Glutamatergic neuron (in vitro differentiated cells): ENCODE results near the gene ADGRD1. TPM values are rescaled to one million over a fixed set of nuclear protein-coding genes. Genes with fewer than 3 reads are reported as not detected.

Experiments
- DNase-seq: peaks from one replicate; pipeline ENCODE4 v3.0.0; 2022
- H3K27ac Mint-ChIP-seq: one replicate; pipeline ENCODE4 v1.8.0; 2020; ENCODE audit warnings: mild to moderate bottlenecking, mixed read lengths, inconsistent platforms; ENCODE audit not compliant: unreplicated experiment
- H3K27me3 Mint-ChIP-seq: one replicate; pipeline ENCODE4 v1.8.0; 2020; ENCODE audit warnings: mild to moderate bottlenecking, moderate library complexity, mixed read lengths, inconsistent platforms; ENCODE audit not compliant: unreplicated experiment
- H3K36me3 Mint-ChIP-seq: one replicate; pipeline ENCODE4 v1.8.0; 2020; ENCODE audit warnings: mild to moderate bottlenecking, mixed read lengths, inconsistent platforms; ENCODE audit not compliant: unreplicated experiment
- H3K4me1 Mint-ChIP-seq: one replicate; pipeline ENCODE4 v1.8.0; 2020; ENCODE audit warnings: mild to moderate bottlenecking, low read depth, mixed read lengths, inconsistent platforms; ENCODE audit not compliant: unreplicated experiment
- H3K4me3 Mint-ChIP-seq: one replicate; pipeline ENCODE4 v1.8.0; 2020; ENCODE audit warnings: mild to moderate bottlenecking, mixed read lengths, inconsistent platforms; ENCODE audit not compliant: unreplicated experiment
- H3K9me3 Mint-ChIP-seq: one replicate; pipeline ENCODE4 v1.8.0; 2020; ENCODE audit warnings: mild to moderate bottlenecking, moderate library complexity, mixed read lengths, inconsistent platforms; ENCODE audit not compliant: unreplicated experiment
- total RNA-seq: library from RNA; stranded (reverse); fragmentation: NEBNext Ultra II Directional; extraction: Animal tissue kit (Norgen Biotek cat#: 25700); gene quantifications from one replicate; pipeline ENCODE4 v1.2.1, GENCODE V29; 2021; ENCODE audit not compliant: unreplicated experiment
- TF ChIP-seq, protein P1 (sequence below): fragments of 200-600 bp; sonication (generic); IDR thresholded peaks from one replicate; pipeline ENCODE4 v1.5.0; 2021; ENCODE audit not compliant: partially characterized antibody, unreplicated experiment

The ADGRD1 gene
- total RNA-seq, 1 donor from 2014 or later = 0.96 TPM

DNA sequence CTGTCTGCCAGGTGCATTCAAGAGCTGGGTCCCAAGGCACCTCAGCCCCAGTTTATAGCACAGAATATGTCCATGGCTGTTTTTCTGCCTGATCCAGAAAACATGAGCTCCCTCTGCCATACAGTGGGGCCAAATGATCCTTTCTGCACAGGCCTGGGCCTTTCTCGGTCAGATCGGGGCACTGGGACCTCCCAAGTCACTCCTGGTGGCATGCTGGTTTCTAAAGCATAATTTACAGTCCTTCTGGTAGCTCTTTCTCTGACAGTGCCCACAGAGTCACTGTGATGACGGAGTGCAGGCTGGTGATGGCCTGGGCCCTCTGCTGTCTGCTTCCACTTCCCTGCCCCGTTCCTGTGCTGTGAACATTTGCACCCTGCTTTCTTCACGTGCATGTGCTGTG, 99.2 kb downstream of the ADGRD1 start:
- Mint-ChIP-seq H3K27ac (no peak overlapping the region), H3K27me3 (peaks cover 10% of the 10 kb centered on the region), H3K4me1 (peaks cover 11% of the 10 kb centered on the region), H3K9me3 (peaks cover 8% of the 10 kb centered on the region), H3K4me3 (no peak overlapping the region), H3K36me3 (peaks cover 4% of the 10 kb centered on the region)
- TF ChIP-seq, protein P1, sequence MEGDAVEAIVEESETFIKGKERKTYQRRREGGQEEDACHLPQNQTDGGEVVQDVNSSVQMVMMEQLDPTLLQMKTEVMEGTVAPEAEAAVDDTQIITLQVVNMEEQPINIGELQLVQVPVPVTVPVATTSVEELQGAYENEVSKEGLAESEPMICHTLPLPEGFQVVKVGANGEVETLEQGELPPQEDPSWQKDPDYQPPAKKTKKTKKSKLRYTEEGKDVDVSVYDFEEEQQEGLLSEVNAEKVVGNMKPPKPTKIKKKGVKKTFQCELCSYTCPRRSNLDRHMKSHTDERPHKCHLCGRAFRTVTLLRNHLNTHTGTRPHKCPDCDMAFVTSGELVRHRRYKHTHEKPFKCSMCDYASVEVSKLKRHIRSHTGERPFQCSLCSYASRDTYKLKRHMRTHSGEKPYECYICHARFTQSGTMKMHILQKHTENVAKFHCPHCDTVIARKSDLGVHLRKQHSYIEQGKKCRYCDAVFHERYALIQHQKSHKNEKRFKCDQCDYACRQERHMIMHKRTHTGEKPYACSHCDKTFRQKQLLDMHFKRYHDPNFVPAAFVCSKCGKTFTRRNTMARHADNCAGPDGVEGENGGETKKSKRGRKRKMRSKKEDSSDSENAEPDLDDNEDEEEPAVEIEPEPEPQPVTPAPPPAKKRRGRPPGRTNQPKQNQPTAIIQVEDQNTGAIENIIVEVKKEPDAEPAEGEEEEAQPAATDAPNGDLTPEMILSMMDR = no peak
- no peak for DNase-seq

DNA sequence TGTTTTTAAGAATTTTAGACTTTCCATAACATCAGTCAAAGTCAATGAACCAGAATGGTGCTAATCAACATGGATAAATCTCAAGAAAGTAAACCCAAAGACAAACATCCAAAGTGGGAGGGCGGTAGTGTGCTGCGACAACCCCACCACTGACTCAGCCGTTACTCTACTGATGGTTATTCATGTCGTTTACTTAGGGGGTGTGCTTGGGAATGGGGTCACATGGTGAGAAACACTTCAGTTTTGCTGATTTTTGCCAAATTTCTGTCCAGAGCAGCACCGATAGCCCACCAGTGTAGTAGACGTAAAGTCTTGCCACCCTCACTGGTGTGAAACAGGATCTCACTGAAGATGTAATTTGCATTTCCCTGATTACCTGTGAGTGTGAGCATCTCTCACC, 99.9 kb downstream of the ADGRD1 start:
- peaks cover 10% of the 10 kb centered on the region for H3K4me1 Mint-ChIP-seq

GRCh38 chr12:131054345-131055092, 100.8 kb downstream of the ADGRD1 start:
- H3K4me1 Mint-ChIP-seq = peaks cover 10% of the 10 kb centered on the region
- H3K27me3 Mint-ChIP-seq = peaks cover 5% of the 10 kb centered on the region
- no peak overlapping the region for H3K4me3 Mint-ChIP-seq
- DNase-seq = no peak
- TF ChIP-seq, protein P1 = no peak
- H3K9me3 Mint-ChIP-seq = peaks cover 5% of the 10 kb centered on the region
- peaks cover 4% of the 10 kb centered on the region for H3K36me3 Mint-ChIP-seq
- no peak overlapping the region for H3K27ac Mint-ChIP-seq

More for the DNA sequence above, 99.9 kb downstream of the ADGRD1 start:
- DNase-seq = no peak
- H3K27me3 Mint-ChIP-seq = peaks cover 9% of the 10 kb centered on the region
- no peak overlapping the region for H3K4me3 Mint-ChIP-seq
- H3K27ac Mint-ChIP-seq = no peak overlapping the region
- TF ChIP-seq, protein P1 = no peak
- peaks cover 8% of the 10 kb centered on the region for H3K9me3 Mint-ChIP-seq
- H3K36me3 Mint-ChIP-seq = peaks cover 4% of the 10 kb centered on the region

DNA sequence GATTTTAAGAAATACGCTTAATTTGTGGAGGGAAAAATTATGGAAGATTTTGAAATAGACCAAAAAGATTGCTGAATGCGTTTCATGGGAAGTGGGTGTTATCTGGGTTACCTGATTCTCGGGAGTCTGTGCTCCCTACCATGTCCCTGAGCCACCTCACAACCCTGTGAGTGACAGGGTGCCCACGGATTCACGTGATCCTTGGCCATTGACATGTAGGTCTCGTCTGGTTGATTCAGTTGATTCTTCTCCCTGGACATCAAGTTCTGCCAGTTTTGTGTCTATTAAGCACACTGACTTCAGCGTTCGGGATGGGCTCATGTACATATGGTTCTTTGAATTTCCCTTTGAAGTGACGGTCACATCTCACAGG, 101.4 kb downstream of the ADGRD1 start:
- Mint-ChIP-seq H3K27ac (no peak overlapping the region), H3K36me3 (peaks cover 4% of the 10 kb centered on the region), H3K4me3 (no peak overlapping the region), H3K27me3 (peaks cover 5% of the 10 kb centered on the region), H3K9me3 (peaks cover 2% of the 10 kb centered on the region), H3K4me1 (peaks cover 8% of the 10 kb centered on the region)
- TF ChIP-seq, protein P1 = no peak
- DNase-seq = no peak

DNA sequence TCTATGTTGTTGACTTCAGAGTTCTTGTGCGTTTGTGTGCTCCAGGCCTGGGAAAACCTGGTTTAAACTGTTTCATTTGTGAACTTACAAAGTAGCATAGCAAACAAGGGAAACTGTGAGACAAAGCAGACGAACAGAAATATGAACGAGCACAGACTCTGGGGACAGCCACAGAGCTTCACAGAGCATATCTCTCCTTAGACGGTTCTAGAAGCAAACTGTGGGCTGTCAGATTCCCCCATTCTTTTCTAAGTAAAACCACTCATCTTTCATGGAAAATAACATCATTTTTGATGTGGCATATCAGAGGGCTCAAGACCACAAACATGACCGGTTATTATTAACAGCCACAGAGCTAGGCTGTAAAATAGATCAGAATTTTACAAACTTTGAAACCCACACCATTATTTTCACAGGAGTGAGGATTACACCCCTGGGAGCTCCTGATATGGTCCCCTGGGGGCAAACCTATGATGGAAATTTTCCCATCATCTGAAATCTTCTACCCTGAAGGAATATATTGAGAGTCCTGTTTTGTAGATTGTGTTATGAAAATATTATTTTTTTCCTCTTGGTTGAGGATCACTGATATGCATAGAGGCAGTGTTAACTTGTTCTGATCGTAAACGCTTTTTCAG, 102.0 kb downstream of the ADGRD1 start:
- Mint-ChIP-seq H3K27me3 (peaks cover 5% of the 10 kb centered on the region), H3K27ac (no peak overlapping the region), H3K4me3 (no peak overlapping the region), H3K4me1 (peaks cover 10% of the 10 kb centered on the region), H3K9me3 (peaks cover 1% of the 10 kb centered on the region), H3K36me3 (peaks cover 4% of the 10 kb centered on the region)
- no peak for DNase-seq
- TF ChIP-seq, protein P1 = no peak
